ENCODE data around the gene MBTD1.
"Not testable (repeated sequence)": the region's sequence is repeated elsewhere in the genome, so short reads cannot be mapped to it uniquely, and the experiment has no call there.

The MBTD1 gene

GRCh38 chr17:51191895-51192294 lies 68.0 kb downstream of the MBTD1 start:
- in situ Hi-C loops (cut with MboI; ENCODE audit: low sequenced_read_pairs), result no loop called here

GRCh38 chr17:51189628-51190027 lies 70.2 kb downstream of the MBTD1 start:
- in situ Hi-C loops (cut with MboI; ENCODE audit: low sequenced_read_pairs), result no loop called here

- in situ Hi-C loops (cut with MboI; ENCODE audit: low sequenced_read_pairs), result no loop called here
These were observed 70.7 kb downstream of the MBTD1 start for GRCh38 chr17:51189162-51189561.

GRCh38 chr17:51188271-51188833 lies 71.5 kb downstream of the MBTD1 start:
- in situ Hi-C loops (cut with MboI; ENCODE audit: low sequenced_read_pairs), result no loop called here

GRCh38 chr17:51185763-51186332 lies 74.0 kb downstream of the MBTD1 start:
- in situ Hi-C loops (cut with MboI; ENCODE audit: low sequenced_read_pairs), result no loop called here

- in situ Hi-C loops (cut with MboI; ENCODE audit: low sequenced_read_pairs), result no loop called here
These were observed 75.7 kb downstream of the MBTD1 start for GRCh38 chr17:51184124-51184523.

GRCh38 chr17:51180486-51180885 lies 79.4 kb downstream of the MBTD1 start:
- in situ Hi-C loops (cut with MboI; ENCODE audit: low sequenced_read_pairs), result no loop called here

GRCh38 chr17:51172030-51172429 lies 87.8 kb downstream of the MBTD1 start:
- in situ Hi-C loops (cut with MboI; ENCODE audit: low sequenced_read_pairs), result not testable (repeated sequence)

GRCh38 chr17:51170736-51171135 lies 89.1 kb downstream of the MBTD1 start:
- in situ Hi-C loops (cut with MboI; ENCODE audit: low sequenced_read_pairs), result no loop called here

- in situ Hi-C loops (cut with MboI; ENCODE audit: low sequenced_read_pairs), result no loop called here
These were observed 90.5 kb downstream of the MBTD1 start for GRCh38 chr17:51169340-51169739.

GRCh38 chr17:51166987-51167931 lies 92.6 kb downstream of the MBTD1 start:
- in situ Hi-C loops (cut with MboI; ENCODE audit: low sequenced_read_pairs), result no loop called here

- in situ Hi-C loops (cut with MboI; ENCODE audit: low sequenced_read_pairs), result no loop called here
These were observed 93.5 kb downstream of the MBTD1 start, which contains the start of gene NME2 for GRCh38 chr17:51166198-51166986. TSS of gene NME2 (plus strand) at chr17:51166411. CDS start at chr17:51166831, 420 bp downstream.

- in situ Hi-C loops (cut with MboI; ENCODE audit: low sequenced_read_pairs), result no loop called here
These were observed 94.1 kb downstream of the MBTD1 start for GRCh38 chr17:51165680-51166197.

- in situ Hi-C loops (cut with MboI; ENCODE audit: low sequenced_read_pairs), result no loop called here
These were observed 94.8 kb downstream of the MBTD1 start for GRCh38 chr17:51164911-51165679.

GRCh38 chr17:51161541-51161940 lies 98.3 kb downstream of the MBTD1 start:
- in situ Hi-C loops (cut with MboI; ENCODE audit: low sequenced_read_pairs), result no loop called here

- in situ Hi-C loops (cut with MboI; ENCODE audit: low sequenced_read_pairs), result loop anchor here (10.0 kb wide), 1 partner anchor 155 kb away; no protein-coding TSS in a partner anchor
These were observed 100.2 kb downstream of the MBTD1 start for GRCh38 chr17:51159604-51160003.

GRCh38 chr17:51155416-51155815 lies 104.4 kb downstream of the MBTD1 start:
- in situ Hi-C loops (cut with MboI; ENCODE audit: low sequenced_read_pairs), result loop anchor here (10.0 kb wide), 1 partner anchor 151 kb away; no protein-coding TSS in a partner anchor

GRCh38 chr17:51154176-51154575 lies 105.7 kb downstream of the MBTD1 start:
- in situ Hi-C loops (cut with MboI; ENCODE audit: low sequenced_read_pairs), result loop anchor here (10.0 kb wide), 1 partner anchor 149 kb away; no protein-coding TSS in a partner anchor

GRCh38 chr17:51153210-51154072 lies 106.4 kb downstream of the MBTD1 start, which contains the start of gene NME1:
TSS of gene NME1 (plus strand) at chr17:51153559. CDS start at chr17:51155655, 2,096 bp downstream.
- in situ Hi-C loops (cut with MboI; ENCODE audit: low sequenced_read_pairs), result loop anchor here (10.0 kb wide), 1 partner anchor 149 kb away; no protein-coding TSS in a partner anchor

Data from HL-60/S4 (cell line).